ENCODE measurements around the gene ZBTB18. TPM values are rescaled to one million over a fixed set of nuclear protein-coding genes. Genes with fewer than 3 reads are reported as not detected.

ZBTB18 gene
- total RNA-seq, 1 experiment from 2014 or later: 1.8 TPM

GRCh38 chr1:244002721-244003120, 48.4 kb upstream of the ZBTB18 start:
- Histone ChIP-seq H3K27ac (ENCODE audit: low read depth, low read length) (no peak overlapping the region), H3K27me3 (ENCODE audit: insufficient read depth, low read length) (peaks cover 41% of the 10 kb centered on the region), H3K9me2 (ENCODE audit: insufficient read depth) (no peaks in the 10 kb centered on the region), H4K20me1 (ENCODE audit: insufficient read depth) (no peaks in the 10 kb centered on the region), H3K36me3 (ENCODE audit: control insufficient read depth in 1 of 2, insufficient read depth in 2 of 2, low read length in 2 of 2) (no peaks in the 10 kb centered on the region), H3K79me2 (ENCODE audit: insufficient read depth, low read length) (no peaks in the 10 kb centered on the region), H2AFZ (ENCODE audit: low read depth, low read length, poor library complexity, severe bottlenecking) (no peak overlapping the region), H3K4me1 (ENCODE audit: control insufficient read depth in 1 of 2, insufficient read depth in 2 of 2, low read length in 2 of 2) (no peaks in the 10 kb centered on the region), H3K9ac (ENCODE audit: low read length) (no peak overlapping the region), H3K9me3 (ENCODE audit: control insufficient read depth in 1 of 2, insufficient read depth in 1 of 2, low read depth in 1 of 2, low read length in 2 of 2) (no peaks in the 10 kb centered on the region), H3K4me2 (ENCODE audit: low read length) (no peak overlapping the region), H3K4me3 (replicated peaks in 1 of 2; ENCODE audit: low read depth in 1 of 2, low read length in 2 of 2) (no peak overlapping the region)
- DNase-seq (ENCODE audit: low read depth, low spot score) (no peak), ATAC-seq (no peak)
- CTCF ChIA-PET: no interaction called here
- no peak for TF ChIP-seq ELF1 (IDR thresholded peaks at IDR 0.05; ENCODE audit: borderline replicate concordance, low read depth)
- no peak for TF ChIP-seq JUND (IDR thresholded peaks at IDR 0.05)
- TF ChIP-seq ZBTB33 (IDR thresholded peaks at IDR 0.05; ENCODE audit: extremely low read depth, insufficient replicate concordance, low read length): no peak
- no peak for TF ChIP-seq ZNF274 (IDR thresholded peaks at IDR 0.05; ENCODE audit: low read depth, low read length)
- TF ChIP-seq MAX (IDR thresholded peaks at IDR 0.05): no peak
- TF ChIP-seq CEBPB (IDR thresholded peaks at IDR 0.05; ENCODE audit: low read depth): no peak
- no peak for TF ChIP-seq CBX3 (IDR thresholded peaks at IDR 0.05; ENCODE audit: low read depth)
- TF ChIP-seq SP1 (IDR thresholded peaks at IDR 0.05; ENCODE audit: low read depth): no peak
- TF ChIP-seq FOSL1 (IDR thresholded peaks at IDR 0.05; ENCODE audit: low read depth): no peak
- no peak for TF ChIP-seq POLR2AphosphoS5 (IDR thresholded peaks at IDR 0.05; ENCODE audit: low read depth, low read length)
- intact Hi-C loops (cut with micrococcal nuclease): no loop called here
- BruUV-seq (replicated peaks): no TSS peak
- RAD21 ChIA-PET (ENCODE audit: low non-redundant PET in 1 of 2, low total read pairs in 2 of 2, uncharacterized antibody in 2 of 2, unreplicated experiment in 2 of 2): no interaction called here
- POLR2A ChIA-PET: no interaction called here

- ChIA-PET POLR2A (no interaction called here), CTCF (no interaction called here), RAD21 (ENCODE audit: low non-redundant PET in 1 of 2, low total read pairs in 2 of 2, uncharacterized antibody in 2 of 2, unreplicated experiment in 2 of 2) (no interaction called here)
- Histone ChIP-seq H3K4me2 (ENCODE audit: low read length) (no peak overlapping the region), H3K9ac (ENCODE audit: low read length) (no peak overlapping the region), H3K27me3 (ENCODE audit: insufficient read depth, low read length) (peaks cover 41% of the 10 kb centered on the region), H3K4me1 (ENCODE audit: control insufficient read depth in 1 of 2, insufficient read depth in 2 of 2, low read length in 2 of 2) (no peaks in the 10 kb centered on the region), H3K36me3 (ENCODE audit: control insufficient read depth in 1 of 2, insufficient read depth in 2 of 2, low read length in 2 of 2) (no peaks in the 10 kb centered on the region), H3K9me3 (ENCODE audit: control insufficient read depth in 1 of 2, insufficient read depth in 1 of 2, low read depth in 1 of 2, low read length in 2 of 2) (no peaks in the 10 kb centered on the region), H3K79me2 (ENCODE audit: insufficient read depth, low read length) (no peaks in the 10 kb centered on the region), H2AFZ (ENCODE audit: low read depth, low read length, poor library complexity, severe bottlenecking) (no peak overlapping the region), H3K4me3 (replicated peaks in 1 of 2; ENCODE audit: low read depth in 1 of 2, low read length in 2 of 2) (no peak overlapping the region), H4K20me1 (ENCODE audit: insufficient read depth) (no peaks in the 10 kb centered on the region), H3K9me2 (ENCODE audit: insufficient read depth) (no peaks in the 10 kb centered on the region), H3K27ac (ENCODE audit: low read depth, low read length) (no peak overlapping the region)
- ATAC-seq (no peak), DNase-seq (ENCODE audit: low read depth, low spot score) (no peak)
- BruUV-seq (replicated peaks): no TSS peak
- intact Hi-C loops (cut with micrococcal nuclease): no loop called here
- no peak for TF ChIP-seq YY1 (IDR thresholded peaks at IDR 0.05; ENCODE audit: extremely low read depth, insufficient replicate concordance, low read depth, low read length)
- TF ChIP-seq MAX (IDR thresholded peaks at IDR 0.05): no peak
- TF ChIP-seq ELF1 (IDR thresholded peaks at IDR 0.05; ENCODE audit: borderline replicate concordance, low read depth): no peak
- TF ChIP-seq REST (IDR thresholded peaks at IDR 0.05; ENCODE audit: low read depth): no peak
- no peak for TF ChIP-seq TCF7L2 (IDR thresholded peaks at IDR 0.05; ENCODE audit: borderline replicate concordance, extremely low read depth, insufficient read depth, insufficient read length)
- no peak for TF ChIP-seq CBX3 (IDR thresholded peaks at IDR 0.05; ENCODE audit: low read depth)
- no peak for TF ChIP-seq POLR2AphosphoS5 (IDR thresholded peaks at IDR 0.05; ENCODE audit: low read depth, low read length)
Measured at GRCh38 chr1:244005455-244005854, 45.6 kb upstream of the ZBTB18 start.

All from HCT116 (cell line).